ENCODE measurements around the gene GPLD1.
"Not testable (repeated sequence)": the region's sequence is repeated elsewhere in the genome, so short reads cannot be mapped to it uniquely, and the experiment has no call there.

GPLD1 gene

DNA sequence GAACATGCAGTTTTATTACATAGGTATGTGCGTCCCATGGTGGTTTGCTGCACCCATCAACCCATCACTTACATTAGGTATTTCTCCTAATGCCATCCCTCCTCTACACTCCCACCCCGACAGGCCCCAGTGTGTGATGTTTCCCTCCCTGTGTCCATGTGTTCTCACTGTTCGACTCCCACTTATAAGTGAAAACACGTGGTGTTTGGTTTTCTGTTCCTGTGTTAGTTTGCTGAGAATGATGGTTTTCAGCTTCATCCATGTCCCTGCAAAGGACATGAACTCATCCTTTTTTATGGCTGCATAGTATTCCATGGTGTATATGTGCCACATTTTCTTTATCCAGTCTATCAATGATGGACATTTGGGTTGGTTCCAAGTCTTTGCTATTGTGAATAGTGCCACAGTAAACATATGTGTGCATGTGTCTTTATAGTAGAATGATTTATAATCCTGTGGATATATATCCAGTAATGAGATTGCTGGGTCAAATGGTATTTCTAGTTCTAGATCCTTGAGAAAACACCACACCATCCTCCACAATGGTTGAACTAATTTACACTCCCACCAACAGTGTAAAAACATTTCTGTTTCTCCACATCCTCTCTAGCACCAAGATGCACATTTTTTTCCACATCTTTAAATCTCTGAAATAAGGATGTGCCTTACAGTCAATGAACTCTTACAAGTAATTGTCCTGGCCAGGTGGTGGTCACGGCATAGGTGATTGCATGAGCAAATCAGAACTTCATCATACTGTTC lies 104.8 kb downstream of the GPLD1 start:
- FAIRE-seq = not testable (repeated sequence)

DNA sequence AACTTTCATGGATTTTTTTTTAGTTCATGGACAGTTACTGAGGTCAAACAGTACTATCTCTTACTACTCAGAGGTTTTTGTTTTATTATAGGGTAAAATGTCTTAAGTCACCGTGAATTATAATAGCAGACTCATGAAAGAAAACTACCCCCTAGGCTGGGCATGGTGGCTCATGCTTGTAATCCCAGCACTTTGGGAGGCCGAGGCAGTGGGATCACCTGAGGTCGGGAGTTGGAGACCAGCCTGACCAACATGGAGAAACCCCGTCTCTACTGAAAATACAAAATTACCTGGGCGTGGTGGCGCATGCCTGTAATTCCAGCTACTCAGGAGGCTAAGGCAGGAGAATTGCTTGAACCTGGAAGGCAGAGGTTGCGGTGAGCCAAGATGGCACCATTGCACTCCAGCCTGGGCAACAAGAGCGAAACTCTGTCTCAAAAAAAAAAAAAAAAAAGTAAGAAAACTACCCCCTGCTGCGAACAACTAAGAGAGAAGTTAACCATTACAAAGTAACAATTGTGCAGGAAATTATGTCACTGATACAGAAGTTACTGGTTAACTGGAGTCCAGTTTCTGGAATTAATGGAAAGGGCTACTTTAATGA lies 106.4 kb downstream of the GPLD1 start:
- DNase-seq (ENCODE audit: insufficient read length, low spot score); FAIRE-seq: not testable (repeated sequence)

More for the DNA sequence above, 104.8 kb downstream of the GPLD1 start:
- DNase-seq (ENCODE audit: insufficient read length, low spot score) = not testable (repeated sequence)

DNA sequence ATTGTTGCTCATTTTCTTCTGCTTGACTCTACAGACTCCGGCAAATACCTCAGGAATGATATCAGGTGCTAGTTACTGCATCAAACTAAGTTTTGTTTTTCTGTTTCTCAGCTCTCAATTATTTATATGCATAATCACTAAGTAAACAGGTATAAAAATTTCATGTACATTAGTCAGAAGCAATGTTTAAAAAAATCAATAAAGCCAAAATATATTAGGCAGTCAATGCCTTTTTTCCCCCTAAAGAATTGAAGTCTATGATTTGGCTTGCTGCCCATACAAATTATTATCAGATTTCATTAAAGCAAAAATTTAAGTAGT lies 107.2 kb downstream of the GPLD1 start:
- no peak for DNase-seq (ENCODE audit: insufficient read length, low spot score)
- no peak for FAIRE-seq

DNA sequence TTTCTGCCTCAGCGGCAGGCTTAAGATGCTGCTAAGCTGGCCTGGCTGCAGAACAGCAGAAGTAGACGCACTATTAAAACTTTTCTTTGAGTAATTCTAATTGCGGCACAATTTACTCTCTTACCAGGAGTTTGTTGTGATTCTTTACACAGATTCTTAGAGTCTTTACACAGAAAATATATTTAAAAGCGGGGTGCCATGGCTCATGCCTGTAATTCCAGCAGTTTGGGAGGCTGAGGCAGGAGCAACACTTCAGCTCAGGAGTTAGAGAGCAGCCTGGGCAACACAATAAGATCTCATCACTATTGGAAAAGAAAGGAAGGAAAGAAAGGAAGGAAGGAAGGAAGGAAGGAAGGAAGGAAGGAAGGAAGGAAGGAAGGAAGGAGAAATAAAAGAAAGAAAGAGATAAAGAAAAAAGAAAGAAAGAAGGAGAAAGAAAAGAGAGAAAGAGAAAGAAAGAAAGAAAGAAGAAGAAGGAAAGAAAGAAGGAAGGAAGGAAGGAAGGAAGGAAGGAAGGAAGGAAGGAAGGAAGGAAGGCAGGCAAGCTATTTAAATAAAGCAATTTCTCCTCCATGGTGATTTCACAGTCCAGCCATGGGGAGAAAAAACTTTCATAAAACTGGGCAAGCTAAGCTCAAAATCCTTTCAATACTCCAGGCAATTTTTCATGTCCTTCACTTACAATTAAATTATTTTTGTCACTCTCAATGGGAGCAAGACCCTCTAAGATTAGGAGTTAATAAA lies 107.7 kb downstream of the GPLD1 start:
- DNase-seq (ENCODE audit: insufficient read length, low spot score) (no peak), FAIRE-seq (no peak)

DNA sequence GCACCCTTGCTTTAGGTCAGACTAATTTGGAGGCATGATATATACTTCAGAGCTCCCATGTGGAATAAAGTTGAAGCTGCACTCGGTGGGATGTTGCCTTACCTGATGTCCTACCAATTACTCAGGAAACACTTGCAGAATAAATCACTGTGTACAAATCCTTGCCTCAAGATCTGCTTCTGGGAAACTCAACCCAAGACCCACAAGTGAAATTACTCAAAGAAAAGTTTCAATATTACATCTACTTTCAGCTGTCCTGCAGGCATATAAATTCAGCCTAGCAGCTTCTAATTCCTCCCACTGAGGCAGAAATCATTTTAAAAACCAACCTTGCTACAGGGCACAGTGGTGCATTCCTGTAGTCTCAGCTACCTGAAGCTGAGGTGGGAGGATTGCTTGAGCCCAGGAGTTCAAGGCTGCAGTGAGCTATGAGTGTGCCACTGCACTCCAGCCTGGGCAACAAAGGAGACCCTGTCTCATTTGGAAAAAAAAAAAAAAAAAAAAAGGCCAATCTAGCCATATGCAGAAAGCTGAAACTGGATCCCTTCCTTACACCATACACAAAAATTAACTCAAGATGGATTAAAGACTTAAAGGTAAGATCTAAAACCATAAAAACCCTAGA lies 110.8 kb downstream of the GPLD1 start:
- FAIRE-seq = no peak
- DNase-seq (ENCODE audit: insufficient read length, low spot score) = no peak

All from GM19239 (cell line).